HepG2 (cell line): Measurements from ENCODE around the gene DYNC1LI2. TPM values are rescaled to one million over a fixed set of nuclear protein-coding genes. Genes with fewer than 3 reads are reported as not detected.

ENCODE experiments used
- HOXA3 ChIP-seq: sonication (generic); formaldehyde crosslinking; IDR thresholded peaks from 2 replicates; pipeline ENCODE4 v1.5.0; 2020; ENCODE audit warnings: missing genetic modification reagents
- ISX ChIP-seq: sonication (generic); formaldehyde crosslinking; conservative IDR thresholded peaks from 2 replicates; pipeline ENCODE4 v1.5.0; 2020; ENCODE audit warnings: missing genetic modification reagents
- KDM4B ChIP-seq: sonication (generic); formaldehyde crosslinking; IDR thresholded peaks from 2 replicates; pipeline ENCODE4 v1.4.0; 2020; ENCODE audit warnings: missing genetic modification reagents
- MBD4 ChIP-seq: IDR thresholded peaks from 2 replicates; pipeline ENCODE4 v1.6.1; 2012; ENCODE audit warnings: low read length, inconsistent platforms, borderline replicate concordance
- NR2F2 ChIP-seq: IDR thresholded peaks from 2 replicates; pipeline ENCODE4 v1.6.1; 2012; ENCODE audit warnings: low read depth, inconsistent platforms, borderline replicate concordance
- RAD21 ChIP-seq: fragments of 450-650 bp; formaldehyde crosslinking; IDR thresholded peaks from 2 replicates; pipeline ENCODE4 v1.5.0; 2020; ENCODE audit warnings: mild to moderate bottlenecking
- SNRNP70 ChIP-seq: fragments of 200-400 bp; formaldehyde crosslinking; IDR thresholded peaks from 2 replicates; pipeline ENCODE4 v1.6.1; 2017; ENCODE audit warnings: mild to moderate bottlenecking, low read depth, low read length, moderate library complexity
- YEATS4 ChIP-seq: sonication (generic); formaldehyde crosslinking; IDR thresholded peaks from 2 replicates; pipeline ENCODE4 v1.4.0; 2020; ENCODE audit warnings: missing genetic modification reagents, borderline replicate concordance
- ZNF138 ChIP-seq: sonication (generic); formaldehyde crosslinking; IDR thresholded peaks from 2 replicates; pipeline ENCODE4 v1.5.0; 2020; ENCODE audit warnings: mild to moderate bottlenecking, low read depth, missing genetic modification reagents
- ZNF235 ChIP-seq: sonication (generic); formaldehyde crosslinking; IDR thresholded peaks from 2 replicates; pipeline ENCODE4 v1.8.1; 2023; ENCODE audit warnings: mild to moderate bottlenecking, missing genetic modification reagents, borderline replicate concordance
- ZNF256 ChIP-seq: sonication (generic); formaldehyde crosslinking; conservative IDR thresholded peaks from 2 replicates; pipeline ENCODE4 v1.4.0; 2020; ENCODE audit warnings: missing genetic modification reagents
- ZNF318 ChIP-seq: sonication (generic); formaldehyde crosslinking; IDR thresholded peaks from 2 replicates; pipeline ENCODE4 v1.4.0; 2020; ENCODE audit warnings: mild to moderate bottlenecking, missing genetic modification reagents
- ZNF496 ChIP-seq: sonication (generic); formaldehyde crosslinking; IDR thresholded peaks from 2 replicates; pipeline ENCODE4 v1.8.1; 2023; ENCODE audit warnings: mild to moderate bottlenecking, moderate library complexity, missing genetic modification reagents; ENCODE audit not compliant: insufficient replicate concordance
- ZNF510 ChIP-seq: sonication (generic); formaldehyde crosslinking; IDR thresholded peaks from 2 replicates; pipeline ENCODE4 v1.4.0; 2020; ENCODE audit warnings: low read depth, mild to moderate bottlenecking, missing genetic modification reagents
- ZNF781 ChIP-seq: sonication (generic); formaldehyde crosslinking; IDR thresholded peaks from 2 replicates; pipeline ENCODE4 v1.5.1; 2020; ENCODE audit warnings: borderline replicate concordance, mild to moderate bottlenecking, missing genetic modification reagents; ENCODE audit errors: not compliant biosample characterization
- polyA plus RNA-seq, 8 experiments: library from polyadenylated mRNA; depleted of rRNA in 3 of 8; stranded (reverse) in 7 of 8; unstranded in 1 of 8; fragments of >200 nt; fragmentation: Illumina TruSeq in 4 of 8; extraction: Trizol in 4 of 8; gene quantifications; 2 replicates each; pipeline versions ENCODE4 v1.2.1 to v1.2.3, GENCODE V29; 2011 to 2016; ENCODE audit warnings: low read depth in 4 of 8, missing spikeins in 1 of 8, mixed read lengths in 1 of 8; ENCODE audit not compliant: insufficient read depth in 1 of 8
- total RNA-seq, 5 experiments: library from RNA; depleted of rRNA; stranded (reverse); fragments of >200 nt; fragmentation: Illumina TruSeq; extraction: Trizol; gene quantifications; 2 replicates each; pipeline ENCODE4 v1.2.3, GENCODE V29; 2016; ENCODE audit warnings: low read depth in 1 of 5
- TF ChIP-seq, protein P1 (sequence below): sonication (generic); formaldehyde crosslinking; IDR thresholded peaks from 2 replicates; pipeline ENCODE4 v1.4.0; 2020; ENCODE audit warnings: low read depth, missing genetic modification reagents
- TF ChIP-seq, protein P2 (sequence below): sonication (generic); formaldehyde crosslinking; IDR thresholded peaks from 2 replicates; pipeline ENCODE4 v1.5.0; 2020; ENCODE audit warnings: missing genetic modification reagents

The DYNC1LI2 gene
- total and polyA plus RNA-seq, 2 of the 13 experiments (the other 11 are each of a cell fraction or from before 2014, with no cell fraction given): 65.5 to 135 TPM

DNA sequence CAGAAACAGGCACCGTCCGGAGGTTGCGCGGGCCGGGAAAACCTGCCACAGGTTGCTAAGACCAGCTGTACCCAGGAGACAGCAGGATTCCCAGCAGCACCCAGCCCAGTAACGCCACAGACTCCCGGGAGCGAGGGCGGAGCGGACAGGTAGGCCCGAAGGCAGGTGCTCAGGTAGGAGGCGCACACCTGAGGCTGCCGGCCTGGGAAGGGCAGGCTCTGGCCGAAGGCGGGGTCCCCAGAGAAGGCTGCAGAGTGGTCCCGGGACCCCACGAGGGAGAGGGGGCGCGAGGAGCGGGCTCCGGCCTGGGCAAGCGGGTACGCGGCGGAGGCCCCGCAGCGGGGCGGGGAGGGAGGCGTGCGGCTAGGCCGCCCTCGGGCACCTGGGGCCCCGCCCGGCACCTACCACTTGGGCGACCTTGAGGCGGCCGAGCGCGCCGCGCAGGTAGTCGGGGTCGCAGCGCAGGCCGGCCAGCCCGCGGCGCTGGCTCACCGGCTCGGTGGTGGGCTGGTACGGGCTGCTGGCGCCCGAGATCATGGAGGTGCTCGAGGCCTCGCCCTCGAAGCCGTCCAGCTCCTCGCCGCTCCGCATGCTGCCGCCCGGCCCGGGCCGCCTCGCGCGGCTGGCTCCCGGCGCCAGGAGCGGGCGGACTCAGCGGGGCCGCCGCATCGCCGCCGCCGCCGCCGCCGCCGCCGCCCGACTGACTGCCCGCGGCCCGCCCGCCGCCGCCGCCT, 55.3 kb downstream of the DYNC1LI2 start (continued):
- TF ChIP-seq MBD4 (no peak), ZNF235 (CRISPR knock-in tag) (no peak), ZNF510 (CRISPR knock-in tag) (no peak), RAD21 (peak; percentile 21; the same call in 1 of the 2 replicates), KDM4B (CRISPR knock-in tag) (no peak), ISX (CRISPR knock-in tag) (no peak), NR2F2 (no peak), ZNF138 (CRISPR knock-in tag) (no peak), ZNF256 (CRISPR knock-in tag) (no peak), YEATS4 (CRISPR knock-in tag) (peak; percentile 46; the same call in 1 of the 2 replicates), ZNF781 (CRISPR knock-in tag) (no peak), ZNF496 (CRISPR knock-in tag) (no peak), HOXA3 (0 out of 2 replicates have a peak, but pooled peaks have one; percentile 10), ZNF318 (CRISPR knock-in tag) (no peak), SNRNP70 (no peak)
- TF ChIP-seq, protein P1, sequence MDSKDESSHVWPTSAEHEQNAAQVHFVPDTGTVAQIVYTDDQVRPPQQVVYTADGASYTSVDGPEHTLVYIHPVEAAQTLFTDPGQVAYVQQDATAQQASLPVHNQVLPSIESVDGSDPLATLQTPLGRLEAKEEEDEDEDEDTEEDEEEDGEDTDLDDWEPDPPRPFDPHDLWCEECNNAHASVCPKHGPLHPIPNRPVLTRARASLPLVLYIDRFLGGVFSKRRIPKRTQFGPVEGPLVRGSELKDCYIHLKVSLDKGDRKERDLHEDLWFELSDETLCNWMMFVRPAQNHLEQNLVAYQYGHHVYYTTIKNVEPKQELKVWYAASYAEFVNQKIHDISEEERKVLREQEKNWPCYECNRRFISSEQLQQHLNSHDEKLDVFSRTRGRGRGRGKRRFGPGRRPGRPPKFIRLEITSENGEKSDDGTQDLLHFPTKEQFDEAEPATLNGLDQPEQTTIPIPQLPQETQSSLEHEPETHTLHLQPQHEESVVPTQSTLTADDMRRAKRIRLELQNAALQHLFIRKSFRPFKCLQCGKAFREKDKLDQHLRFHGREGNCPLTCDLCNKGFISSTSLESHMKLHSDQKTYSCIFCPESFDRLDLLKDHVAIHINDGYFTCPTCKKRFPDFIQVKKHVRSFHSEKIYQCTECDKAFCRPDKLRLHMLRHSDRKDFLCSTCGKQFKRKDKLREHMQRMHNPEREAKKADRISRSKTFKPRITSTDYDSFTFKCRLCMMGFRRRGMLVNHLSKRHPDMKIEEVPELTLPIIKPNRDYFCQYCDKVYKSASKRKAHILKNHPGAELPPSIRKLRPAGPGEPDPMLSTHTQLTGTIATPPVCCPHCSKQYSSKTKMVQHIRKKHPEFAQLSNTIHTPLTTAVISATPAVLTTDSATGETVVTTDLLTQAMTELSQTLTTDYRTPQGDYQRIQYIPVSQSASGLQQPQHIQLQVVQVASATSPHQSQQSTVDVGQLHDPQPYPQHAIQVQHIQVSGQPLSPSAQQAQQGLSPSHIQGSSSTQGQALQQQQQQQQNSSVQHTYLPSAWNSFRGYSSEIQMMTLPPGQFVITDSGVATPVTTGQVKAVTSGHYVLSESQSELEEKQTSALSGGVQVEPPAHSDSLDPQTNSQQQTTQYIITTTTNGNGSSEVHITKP (CRISPR knock-in tag): 0 out of 2 replicates have a peak, but pooled peaks have one; percentile 14
- TF ChIP-seq, protein P2, sequence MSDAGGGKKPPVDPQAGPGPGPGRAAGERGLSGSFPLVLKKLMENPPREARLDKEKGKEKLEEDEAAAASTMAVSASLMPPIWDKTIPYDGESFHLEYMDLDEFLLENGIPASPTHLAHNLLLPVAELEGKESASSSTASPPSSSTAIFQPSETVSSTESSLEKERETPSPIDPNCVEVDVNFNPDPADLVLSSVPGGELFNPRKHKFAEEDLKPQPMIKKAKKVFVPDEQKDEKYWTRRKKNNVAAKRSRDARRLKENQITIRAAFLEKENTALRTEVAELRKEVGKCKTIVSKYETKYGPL (CRISPR knock-in tag): no peak
